ENCODE results near the gene ZNF320. TPM values are rescaled to one million over a fixed set of nuclear protein-coding genes. Genes with fewer than 3 reads are reported as not detected.

The ZNF320 gene
- total and polyA plus RNA-seq, 10 of the 15 experiments (the other 5 are each of a cell fraction or from before 2014, with no cell fraction given): 0.48 to 9.3 (median 1.3) TPM

GRCh38 chr19:52946322-52947310 is 49.2 kb upstream of the ZNF320 start (continued):
- TF ChIP-seq, protein P1, sequence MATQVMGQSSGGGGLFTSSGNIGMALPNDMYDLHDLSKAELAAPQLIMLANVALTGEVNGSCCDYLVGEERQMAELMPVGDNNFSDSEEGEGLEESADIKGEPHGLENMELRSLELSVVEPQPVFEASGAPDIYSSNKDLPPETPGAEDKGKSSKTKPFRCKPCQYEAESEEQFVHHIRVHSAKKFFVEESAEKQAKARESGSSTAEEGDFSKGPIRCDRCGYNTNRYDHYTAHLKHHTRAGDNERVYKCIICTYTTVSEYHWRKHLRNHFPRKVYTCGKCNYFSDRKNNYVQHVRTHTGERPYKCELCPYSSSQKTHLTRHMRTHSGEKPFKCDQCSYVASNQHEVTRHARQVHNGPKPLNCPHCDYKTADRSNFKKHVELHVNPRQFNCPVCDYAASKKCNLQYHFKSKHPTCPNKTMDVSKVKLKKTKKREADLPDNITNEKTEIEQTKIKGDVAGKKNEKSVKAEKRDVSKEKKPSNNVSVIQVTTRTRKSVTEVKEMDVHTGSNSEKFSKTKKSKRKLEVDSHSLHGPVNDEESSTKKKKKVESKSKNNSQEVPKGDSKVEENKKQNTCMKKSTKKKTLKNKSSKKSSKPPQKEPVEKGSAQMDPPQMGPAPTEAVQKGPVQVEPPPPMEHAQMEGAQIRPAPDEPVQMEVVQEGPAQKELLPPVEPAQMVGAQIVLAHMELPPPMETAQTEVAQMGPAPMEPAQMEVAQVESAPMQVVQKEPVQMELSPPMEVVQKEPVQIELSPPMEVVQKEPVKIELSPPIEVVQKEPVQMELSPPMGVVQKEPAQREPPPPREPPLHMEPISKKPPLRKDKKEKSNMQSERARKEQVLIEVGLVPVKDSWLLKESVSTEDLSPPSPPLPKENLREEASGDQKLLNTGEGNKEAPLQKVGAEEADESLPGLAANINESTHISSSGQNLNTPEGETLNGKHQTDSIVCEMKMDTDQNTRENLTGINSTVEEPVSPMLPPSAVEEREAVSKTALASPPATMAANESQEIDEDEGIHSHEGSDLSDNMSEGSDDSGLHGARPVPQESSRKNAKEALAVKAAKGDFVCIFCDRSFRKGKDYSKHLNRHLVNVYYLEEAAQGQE (IDR thresholded peaks at IDR 0.05; ENCODE audit: low read depth, low read length): no peak
- no peak for TF ChIP-seq NFIC (IDR thresholded peaks at IDR 0.05; ENCODE audit: low read depth, low read length)

DNA sequence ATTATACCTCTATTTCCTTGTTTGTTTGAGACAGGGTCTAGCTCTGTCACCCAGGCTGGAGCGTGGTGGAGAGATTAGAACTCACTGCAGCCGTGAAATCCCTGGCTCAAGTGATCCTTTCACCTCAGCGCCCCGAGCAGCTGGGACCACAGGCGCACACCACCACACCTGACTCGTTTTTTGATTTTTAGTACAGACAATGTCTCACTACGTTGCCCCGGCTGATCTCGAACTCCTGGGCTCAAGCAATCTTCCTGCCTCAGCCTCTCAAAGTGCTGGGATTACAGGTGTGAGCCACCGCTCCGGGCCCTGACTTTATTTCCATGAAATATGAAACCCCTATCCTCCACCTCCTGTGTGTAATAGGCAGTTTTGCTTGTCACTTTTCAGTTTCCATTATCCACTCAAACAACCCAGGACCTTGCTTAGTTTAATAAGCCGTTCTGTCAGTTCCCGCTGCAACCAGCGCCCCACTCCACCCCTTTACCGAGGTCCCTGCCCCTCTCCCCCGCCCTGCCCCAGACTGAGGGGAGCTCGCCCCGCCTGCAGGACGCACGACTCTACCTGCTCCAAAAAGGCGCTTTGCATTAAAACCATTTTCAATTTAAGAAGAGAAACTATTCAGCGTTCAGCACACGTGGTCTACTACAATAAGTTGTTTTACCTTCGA is 48.4 kb upstream of the ZNF320 start:
- Histone ChIP-seq H3K36me3 (ENCODE audit: control insufficient read depth in 2 of 2, insufficient read depth in 2 of 2, low read length in 1 of 2) (no peaks in the 10 kb centered on the region; a peak in 1 of 4 replicates), H3K9me3 (replicated peaks; ENCODE audit: control insufficient read depth, insufficient read depth, low read length) (peaks cover 8% of the 10 kb centered on the region; the same call in 2 of the 3 replicates), H3K79me2 (ENCODE audit: control insufficient read depth, insufficient read depth, low read length) (peaks cover 4% of the 10 kb centered on the region), H3K9ac (ENCODE audit: control insufficient read depth, insufficient read depth, low read length) (no peak overlapping the region), H2AFZ (ENCODE audit: control insufficient read depth, low read depth, low read length) (no peak overlapping the region), H3K4me1 (ENCODE audit: control insufficient read depth, insufficient read depth, low read length) (no peaks in the 10 kb centered on the region), H3K4me3 (no peak overlapping the region), H3K4me2 (ENCODE audit: control insufficient read depth, insufficient read depth) (no peak overlapping the region), H4K20me1 (ENCODE audit: control insufficient read depth, insufficient read depth) (no peaks in the 10 kb centered on the region), H3K27ac (ENCODE audit: control insufficient read depth, insufficient read depth) (no peak overlapping the region), H3K27me3 (replicated peaks in 1 of 2; ENCODE audit: control insufficient read depth in 2 of 2, insufficient read depth in 2 of 2, low read length in 1 of 2) (no peaks in the 10 kb centered on the region)
- CTCF ChIA-PET: no interaction called here
- intact Hi-C loops (cut with micrococcal nuclease; ENCODE audit: unreplicated experiment): no loop called here
- RAD21 ChIA-PET (ENCODE audit: unreplicated experiment): no interaction called here
- ATAC-seq: no peak
- over 99% methylated on average over 23 of the region's 24 CpGs for WGBS (ENCODE audit: insufficient coverage, insufficient replicate concordance, low lambda C conversion rate, missing lambda C conversion rate)
- no peak for FAIRE-seq
- SMC1A ChIA-PET (ENCODE audit: uncharacterized antibody, unreplicated experiment): no interaction called here
- in situ Hi-C loops (cut with MboI): no loop called here
- POLR2A ChIA-PET: no interaction called here
- DNase-seq (ENCODE audit: low read depth, low spot score): no peak
- BruUV-seq (replicated peaks): no TSS peak
- TF ChIP-seq JUNB (IDR thresholded peaks at IDR 0.05) (no peak), RAD21 (IDR thresholded peaks at IDR 0.05; ENCODE audit: insufficient read depth, low read depth, low read length) (no peak), POLR2AphosphoS2 (IDR thresholded peaks at IDR 0.05; ENCODE audit: low read depth, low read length) (no peak), LARP7 (IDR thresholded peaks at IDR 0.05) (no peak), ZZZ3 (IDR thresholded peaks at IDR 0.05; ENCODE audit: control insufficient read depth, insufficient read length, low read depth) (no peak), KAT2A (conservative IDR thresholded peaks at IDR 0.05; ENCODE audit: control insufficient read depth, low read depth, low read length) (no peak), TCF7 (IDR thresholded peaks at IDR 0.05; ENCODE audit: borderline replicate concordance) (no peak), FOXM1 (IDR thresholded peaks at IDR 0.05; ENCODE audit: low read depth, low read length) (no peak), MEF2B (IDR thresholded peaks at IDR 0.05; ENCODE audit: partially characterized antibody, poor library complexity, severe bottlenecking) (no peak)
- TF ChIP-seq, protein P2, sequence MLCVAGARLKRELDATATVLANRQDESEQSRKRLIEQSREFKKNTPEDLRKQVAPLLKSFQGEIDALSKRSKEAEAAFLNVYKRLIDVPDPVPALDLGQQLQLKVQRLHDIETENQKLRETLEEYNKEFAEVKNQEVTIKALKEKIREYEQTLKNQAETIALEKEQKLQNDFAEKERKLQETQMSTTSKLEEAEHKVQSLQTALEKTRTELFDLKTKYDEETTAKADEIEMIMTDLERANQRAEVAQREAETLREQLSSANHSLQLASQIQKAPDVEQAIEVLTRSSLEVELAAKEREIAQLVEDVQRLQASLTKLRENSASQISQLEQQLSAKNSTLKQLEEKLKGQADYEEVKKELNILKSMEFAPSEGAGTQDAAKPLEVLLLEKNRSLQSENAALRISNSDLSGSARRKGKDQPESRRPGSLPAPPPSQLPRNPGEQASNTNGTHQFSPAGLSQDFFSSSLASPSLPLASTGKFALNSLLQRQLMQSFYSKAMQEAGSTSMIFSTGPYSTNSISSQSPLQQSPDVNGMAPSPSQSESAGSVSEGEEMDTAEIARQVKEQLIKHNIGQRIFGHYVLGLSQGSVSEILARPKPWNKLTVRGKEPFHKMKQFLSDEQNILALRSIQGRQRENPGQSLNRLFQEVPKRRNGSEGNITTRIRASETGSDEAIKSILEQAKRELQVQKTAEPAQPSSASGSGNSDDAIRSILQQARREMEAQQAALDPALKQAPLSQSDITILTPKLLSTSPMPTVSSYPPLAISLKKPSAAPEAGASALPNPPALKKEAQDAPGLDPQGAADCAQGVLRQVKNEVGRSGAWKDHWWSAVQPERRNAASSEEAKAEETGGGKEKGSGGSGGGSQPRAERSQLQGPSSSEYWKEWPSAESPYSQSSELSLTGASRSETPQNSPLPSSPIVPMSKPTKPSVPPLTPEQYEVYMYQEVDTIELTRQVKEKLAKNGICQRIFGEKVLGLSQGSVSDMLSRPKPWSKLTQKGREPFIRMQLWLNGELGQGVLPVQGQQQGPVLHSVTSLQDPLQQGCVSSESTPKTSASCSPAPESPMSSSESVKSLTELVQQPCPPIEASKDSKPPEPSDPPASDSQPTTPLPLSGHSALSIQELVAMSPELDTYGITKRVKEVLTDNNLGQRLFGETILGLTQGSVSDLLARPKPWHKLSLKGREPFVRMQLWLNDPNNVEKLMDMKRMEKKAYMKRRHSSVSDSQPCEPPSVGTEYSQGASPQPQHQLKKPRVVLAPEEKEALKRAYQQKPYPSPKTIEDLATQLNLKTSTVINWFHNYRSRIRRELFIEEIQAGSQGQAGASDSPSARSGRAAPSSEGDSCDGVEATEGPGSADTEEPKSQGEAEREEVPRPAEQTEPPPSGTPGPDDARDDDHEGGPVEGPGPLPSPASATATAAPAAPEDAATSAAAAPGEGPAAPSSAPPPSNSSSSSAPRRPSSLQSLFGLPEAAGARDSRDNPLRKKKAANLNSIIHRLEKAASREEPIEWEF (IDR thresholded peaks at IDR 0.05; ENCODE audit: insufficient replicate concordance, low read depth, low read length): no peak

Measured in GM12878 (cell line).